ENCODE measurements around the gene SLC9A9.

DNA sequence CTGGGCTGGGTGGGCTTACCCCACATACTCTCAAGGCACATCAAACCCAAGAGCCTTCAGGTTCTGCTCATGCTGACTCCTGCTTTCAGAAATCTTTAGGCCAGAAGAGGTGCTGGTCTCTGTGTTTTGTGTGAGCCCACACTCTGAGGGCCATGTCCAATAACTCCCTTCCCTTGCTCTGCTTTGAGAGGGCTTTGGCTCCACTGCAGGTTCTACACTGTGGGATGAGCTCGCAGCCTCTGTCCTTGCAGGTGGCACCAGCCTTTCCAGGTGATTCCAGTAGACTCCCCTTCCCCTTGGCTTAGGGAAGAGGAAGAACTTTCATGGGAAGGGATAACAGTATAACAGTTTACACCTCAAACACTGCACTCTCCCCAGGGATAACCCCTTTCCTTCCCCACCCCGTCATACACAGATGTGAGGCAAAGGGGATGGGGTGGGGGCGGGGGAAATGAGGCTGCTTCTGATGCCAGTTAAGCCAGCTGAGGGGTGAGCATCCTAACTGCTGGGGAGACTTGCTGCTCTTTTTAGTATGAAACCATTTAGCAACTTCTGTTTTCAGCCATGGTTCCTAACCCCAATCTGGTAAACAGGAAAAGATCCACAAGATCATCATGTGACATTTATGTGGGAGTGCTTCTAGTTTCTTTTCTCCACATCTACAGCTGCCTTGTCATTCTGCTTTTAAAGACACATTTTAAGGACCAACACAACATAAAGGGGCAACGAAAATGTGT is 262.4 kb downstream of the SLC9A9 start:
- TF ChIP-seq CTCF (IDR thresholded peaks at IDR 0.05): no peak
- no peak for TF ChIP-seq POLR2A (IDR thresholded peaks at IDR 0.05)

All from uterus (tissue), 2 donors.